Stomach (tissue), 9 donors: ENCODE measurements around the gene VSTM2L. TPM values are rescaled to one million over a fixed set of nuclear protein-coding genes. Genes with fewer than 3 reads are reported as not detected.

ENCODE experiments used
- DNase-seq, 2 donors: peaks; one replicate each; pipeline versions ENCODE4 v3.0.0 to v3.0.0-alpha.2; 2013 to 2019
- H3K27ac ChIP-seq, 5 donors: fragments of 200-600 bp in 4 of 5; sonication (generic) in 4 of 5; one replicate each; pipeline ENCODE4 v1.5.1; 2013 to 2019; ENCODE audit warnings: mild to moderate bottlenecking in 1 of 5, moderate library complexity in 1 of 5
- H3K27me3 ChIP-seq, 3 donors: fragments of 200-600 bp; sonication (generic); one replicate each; pipeline ENCODE4 v1.5.1; 2017 to 2019; ENCODE audit warnings: mixed run types in 1 of 3
- H3K36me3 ChIP-seq, 4 donors: fragments of 200-600 bp; sonication (generic); 1 replicate in 3 of 4; 2 replicates in 1 of 4; pipeline ENCODE4 v1.5.1; 2016 to 2019
- H3K4me1 ChIP-seq, 4 donors: fragments of 200-600 bp; sonication (generic); one replicate each; pipeline ENCODE4 v1.5.1; 2016 to 2019
- H3K4me3 ChIP-seq, 4 donors: fragments of 200-600 bp; sonication (generic) in 3 of 4; one replicate each; pipeline ENCODE4 v1.5.1; 2016 to 2019; ENCODE audit warnings: mild to moderate bottlenecking in 1 of 4
- H3K9me3 ChIP-seq, 4 donors: fragments of 200-600 bp; sonication (generic); one replicate each; pipeline ENCODE4 v1.5.1; 2016 to 2019
- EP300 ChIP-seq: sonication (generic); formaldehyde crosslinking; IDR thresholded peaks from one replicate; pipeline ENCODE4 v1.6.1; 2017; ENCODE audit warnings: antibody characterized with exemption
- POLR2A ChIP-seq, 4 donors: fragments of 450-650 bp; IDR thresholded peaks; one replicate each; pipeline ENCODE4 v1.6.1; 2016; ENCODE audit warnings: antibody characterized with exemption in 4 of 4, control low read depth in 2 of 4, mild to moderate bottlenecking in 1 of 4, moderate library complexity in 1 of 4
- POLR2AphosphoS5 ChIP-seq, 3 donors: sonication (generic); formaldehyde crosslinking; IDR thresholded peaks; one replicate each; pipeline ENCODE4 v1.6.1; 2016; ENCODE audit warnings: antibody characterized with exemption in 3 of 3
- WGBS, 5 donors: extraction: QIAGEN DNeasy Blood & Tissue Kit in 3 of 5; methylation state at CpG; one replicate each; pipeline versions ENCODE4 v1.1.5 to v1.1.7; 2013 to 2018; 5-methylcytosine and 5-hydroxymethylcytosine counted together
- intact Hi-C: fragments of 100-400 bp; cut with DNase I; formaldehyde crosslinking; loops from one replicate; pipeline ENCODE4 v1.15.1; 2023; ENCODE audit warnings: low total_unique reads
- polyA plus RNA-seq, 3 donors: library from polyadenylated mRNA; stranded (reverse); fragments of 200-250 nt; gene quantifications; one replicate each; pipeline ENCODE4 v1.2.3, GENCODE V29; 2013
- total RNA-seq, 5 donors: library from RNA; depleted of rRNA; stranded (reverse); fragments of >200 nt; gene quantifications; one replicate each; pipeline versions ENCODE4 v1.1.0 to v1.2.3, GENCODE V29; 2014 to 2016
- TF ChIP-seq, protein P1 (sequence below), 7 experiments: fragments of 450-650 bp in 4 of 7; fragments of 200-600 bp in 3 of 7; sonication (generic) in 3 of 7; IDR thresholded peaks; one replicate each; pipeline ENCODE4 v1.5.1; 2016 to 2019; ENCODE audit warnings: antibody characterized with exemption in 7 of 7, control low read depth in 2 of 7, mild to moderate bottlenecking in 1 of 7
- donor health status: healthy with polysubstance abuse.
- donor health status: Bipolar disorder and iron deficiency.
- donor health status: healthy.

The VSTM2L gene
- total and polyA plus RNA-seq, 8 donors: 1.1 to 18.3 (median 3.4) TPM; not detected in 2

- peaks cover 14 to 38% (median 21%) of the 10 kb centered on the region in 4 donors for H3K4me1 ChIP-seq
- H3K36me3 ChIP-seq: no peaks in the 10 kb centered on the region
- peaks cover 0 to 99% (median 47%) of the 10 kb centered on the region in 3 donors for H3K27me3 ChIP-seq
- whole genome bisulfite sequencing, 5 donors: 47 to 65% (median 53%) methylated on average over 4 to 5 of the region's 5 CpGs
- H3K4me3 ChIP-seq: peak overlapping the region in 2 of 4 donors; percentile 20 to 34
- no peaks in the 10 kb centered on the region for H3K9me3 ChIP-seq
- DNase-seq: no peak
- TF ChIP-seq POLR2A (IDR thresholded peaks at IDR 0.05) (no peak), EP300 (no peak), POLR2AphosphoS5 (IDR thresholded peaks at IDR 0.05) (no peak)
- TF ChIP-seq, protein P1, sequence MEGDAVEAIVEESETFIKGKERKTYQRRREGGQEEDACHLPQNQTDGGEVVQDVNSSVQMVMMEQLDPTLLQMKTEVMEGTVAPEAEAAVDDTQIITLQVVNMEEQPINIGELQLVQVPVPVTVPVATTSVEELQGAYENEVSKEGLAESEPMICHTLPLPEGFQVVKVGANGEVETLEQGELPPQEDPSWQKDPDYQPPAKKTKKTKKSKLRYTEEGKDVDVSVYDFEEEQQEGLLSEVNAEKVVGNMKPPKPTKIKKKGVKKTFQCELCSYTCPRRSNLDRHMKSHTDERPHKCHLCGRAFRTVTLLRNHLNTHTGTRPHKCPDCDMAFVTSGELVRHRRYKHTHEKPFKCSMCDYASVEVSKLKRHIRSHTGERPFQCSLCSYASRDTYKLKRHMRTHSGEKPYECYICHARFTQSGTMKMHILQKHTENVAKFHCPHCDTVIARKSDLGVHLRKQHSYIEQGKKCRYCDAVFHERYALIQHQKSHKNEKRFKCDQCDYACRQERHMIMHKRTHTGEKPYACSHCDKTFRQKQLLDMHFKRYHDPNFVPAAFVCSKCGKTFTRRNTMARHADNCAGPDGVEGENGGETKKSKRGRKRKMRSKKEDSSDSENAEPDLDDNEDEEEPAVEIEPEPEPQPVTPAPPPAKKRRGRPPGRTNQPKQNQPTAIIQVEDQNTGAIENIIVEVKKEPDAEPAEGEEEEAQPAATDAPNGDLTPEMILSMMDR (IDR thresholded peaks at IDR 0.05): no peak
- no peak overlapping the region for H3K27ac ChIP-seq
- intact Hi-C loops: no loop called here
Measured at GRCh38 chr20:37914367-37914671, 11.4 kb downstream of the VSTM2L start.

- Histone ChIP-seq H3K4me3 (peak overlapping the region; percentile 17 to 34 (median 22)), H3K36me3 (no peaks in the 10 kb centered on the region), H3K9me3 (no peaks in the 10 kb centered on the region), H3K27ac (peak overlapping the region in 2 of 5 donors; percentile 15 to 62), H3K4me1 (peaks cover 14 to 38% (median 21%) of the 10 kb centered on the region in 4 donors), H3K27me3 (peaks cover 0 to 98% (median 48%) of the 10 kb centered on the region in 3 donors)
- 8 to 14% (median 11%) methylated on average over 30 to 34 of the region's 34 CpGs for WGBS, 5 donors
- peak in 1 of 2 donors; percentile 83 for DNase-seq
- TF ChIP-seq, protein P1 (IDR thresholded peaks at IDR 0.05): no peak
- TF ChIP-seq EP300 (no peak), POLR2A (IDR thresholded peaks at IDR 0.05) (no peak), POLR2AphosphoS5 (IDR thresholded peaks at IDR 0.05) (no peak)
- intact Hi-C loops: no loop called here
Measured at GRCh38 chr20:37914672-37915433, 11.9 kb downstream of the VSTM2L start.

GRCh38 chr20:37915434-37915787, 12.5 kb downstream of the VSTM2L start:
- peak overlapping the region in 2 of 4 donors; percentile 17 to 34 for H3K4me3 ChIP-seq

GRCh38 chr20:37915800-37916570, 13.1 kb downstream of the VSTM2L start:
- intact Hi-C loops: no loop called here
- peaks cover 0 to 97% (median 48%) of the 10 kb centered on the region in 3 donors for H3K27me3 ChIP-seq
- no peaks in the 10 kb centered on the region for H3K36me3 ChIP-seq
- H3K9me3 ChIP-seq: no peaks in the 10 kb centered on the region
- H3K4me1 ChIP-seq: peaks cover 14 to 38% (median 21%) of the 10 kb centered on the region in 4 donors
- TF ChIP-seq POLR2A (IDR thresholded peaks at IDR 0.05) (no peak), EP300 (no peak), POLR2AphosphoS5 (IDR thresholded peaks at IDR 0.05) (no peak)
- TF ChIP-seq, protein P1 (IDR thresholded peaks at IDR 0.05): no peak
- WGBS, 5 donors: 11 to 21% (median 17%) methylated on average over 21 of the region's 21 CpGs
- DNase-seq: peak; percentile 47 to 70
- peak overlapping the region in 1 of 5 donors; percentile 6 for H3K27ac ChIP-seq
- no peak overlapping the region for H3K4me3 ChIP-seq

More at GRCh38 chr20:37915434-37915787, 12.5 kb downstream of the VSTM2L start:
- intact Hi-C loops: no loop called here
- H3K4me1 ChIP-seq: peaks cover 14 to 38% (median 21%) of the 10 kb centered on the region in 4 donors
- H3K27me3 ChIP-seq: peaks cover 0 to 98% (median 48%) of the 10 kb centered on the region in 3 donors
- TF ChIP-seq EP300: no peak
- TF ChIP-seq, protein P1 (IDR thresholded peaks at IDR 0.05): no peak
- TF ChIP-seq POLR2AphosphoS5 (IDR thresholded peaks at IDR 0.05): no peak
- no peak for TF ChIP-seq POLR2A (IDR thresholded peaks at IDR 0.05)
- H3K9me3 ChIP-seq: no peaks in the 10 kb centered on the region
- 55 to 70% (median 68%) methylated on average over 10 of the region's 10 CpGs for WGBS, 5 donors
- peak overlapping the region in 2 of 5 donors; percentile 15 to 62 for H3K27ac ChIP-seq
- no peaks in the 10 kb centered on the region for H3K36me3 ChIP-seq
- DNase-seq: no peak
